GM12874 (cell line): ENCODE measurements around the gene WNT3.

Source experiments
- TF ChIP-seq, protein P1 (sequence below): IDR thresholded peaks from 2 replicates; pipeline ENCODE4 v1.5.1; 2011; ENCODE audit warnings: low read depth, mild to moderate bottlenecking, control low read depth, low read length, moderate library complexity; ENCODE audit not compliant: insufficient read depth

Gene WNT3

DNA sequence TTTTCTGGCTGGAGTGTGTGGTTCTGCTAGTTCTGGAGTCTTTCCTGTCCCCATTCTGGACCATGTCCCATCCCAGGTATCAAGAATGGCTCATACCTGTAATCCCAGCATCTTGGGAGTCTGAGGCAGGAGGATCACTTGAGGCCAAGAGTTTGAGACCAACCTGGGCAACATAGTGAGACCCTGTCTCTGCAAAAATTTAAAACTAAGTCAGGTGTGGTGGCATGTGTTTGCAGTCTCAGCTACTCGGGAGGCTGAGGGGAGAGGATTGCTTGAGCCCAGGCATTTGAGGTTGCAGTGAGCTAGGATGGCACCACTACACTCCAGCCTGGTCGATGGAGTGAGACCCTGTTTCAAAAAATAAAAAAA lies 15.3 kb upstream of the WNT3 start:
- TF ChIP-seq, protein P1, sequence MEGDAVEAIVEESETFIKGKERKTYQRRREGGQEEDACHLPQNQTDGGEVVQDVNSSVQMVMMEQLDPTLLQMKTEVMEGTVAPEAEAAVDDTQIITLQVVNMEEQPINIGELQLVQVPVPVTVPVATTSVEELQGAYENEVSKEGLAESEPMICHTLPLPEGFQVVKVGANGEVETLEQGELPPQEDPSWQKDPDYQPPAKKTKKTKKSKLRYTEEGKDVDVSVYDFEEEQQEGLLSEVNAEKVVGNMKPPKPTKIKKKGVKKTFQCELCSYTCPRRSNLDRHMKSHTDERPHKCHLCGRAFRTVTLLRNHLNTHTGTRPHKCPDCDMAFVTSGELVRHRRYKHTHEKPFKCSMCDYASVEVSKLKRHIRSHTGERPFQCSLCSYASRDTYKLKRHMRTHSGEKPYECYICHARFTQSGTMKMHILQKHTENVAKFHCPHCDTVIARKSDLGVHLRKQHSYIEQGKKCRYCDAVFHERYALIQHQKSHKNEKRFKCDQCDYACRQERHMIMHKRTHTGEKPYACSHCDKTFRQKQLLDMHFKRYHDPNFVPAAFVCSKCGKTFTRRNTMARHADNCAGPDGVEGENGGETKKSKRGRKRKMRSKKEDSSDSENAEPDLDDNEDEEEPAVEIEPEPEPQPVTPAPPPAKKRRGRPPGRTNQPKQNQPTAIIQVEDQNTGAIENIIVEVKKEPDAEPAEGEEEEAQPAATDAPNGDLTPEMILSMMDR: no peak

DNA sequence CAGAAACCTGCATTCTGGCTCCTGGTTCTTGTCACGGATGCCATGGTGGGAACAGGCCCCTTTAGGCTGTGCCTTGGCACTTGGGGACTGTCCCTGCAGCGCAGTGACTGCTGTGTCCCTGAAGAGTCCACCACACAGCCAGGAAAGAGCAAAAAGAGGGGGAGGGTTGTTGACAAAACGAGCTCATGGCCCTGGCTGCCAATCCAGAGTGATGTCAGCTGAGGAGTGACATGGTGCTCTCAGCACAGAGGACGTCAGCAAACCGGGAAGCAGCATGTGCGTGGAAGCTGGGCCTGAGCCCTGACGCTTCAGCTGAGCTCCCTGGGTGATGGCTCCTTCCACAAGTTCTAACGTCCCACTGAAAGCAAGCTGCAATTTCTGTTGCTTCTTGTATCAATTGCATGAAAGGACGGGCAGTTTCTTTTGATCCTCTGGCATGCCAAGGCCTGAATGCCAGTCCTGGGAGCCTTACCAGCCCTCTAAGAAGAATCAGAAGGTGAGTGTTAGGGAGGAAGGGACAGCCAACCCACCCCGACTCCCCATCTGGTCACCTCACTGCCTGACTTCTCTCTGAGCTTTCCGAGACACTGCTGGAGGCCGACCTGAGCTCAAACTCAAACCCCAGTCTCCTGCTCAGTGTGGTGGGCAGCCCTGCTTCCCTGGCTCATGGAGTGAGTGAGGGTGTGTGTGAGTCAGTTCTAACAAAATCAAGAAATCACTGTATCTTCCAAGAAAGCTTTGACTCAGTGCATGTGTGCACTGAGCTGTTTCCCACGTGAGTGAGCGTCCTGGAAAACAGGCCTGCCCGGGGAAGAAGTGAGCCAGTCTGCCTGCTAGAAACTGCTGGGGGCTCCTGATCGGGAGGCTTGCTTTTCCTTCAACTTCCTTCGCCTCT lies 14.7 kb upstream of the WNT3 start:
- TF ChIP-seq, protein P1: no peak

DNA sequence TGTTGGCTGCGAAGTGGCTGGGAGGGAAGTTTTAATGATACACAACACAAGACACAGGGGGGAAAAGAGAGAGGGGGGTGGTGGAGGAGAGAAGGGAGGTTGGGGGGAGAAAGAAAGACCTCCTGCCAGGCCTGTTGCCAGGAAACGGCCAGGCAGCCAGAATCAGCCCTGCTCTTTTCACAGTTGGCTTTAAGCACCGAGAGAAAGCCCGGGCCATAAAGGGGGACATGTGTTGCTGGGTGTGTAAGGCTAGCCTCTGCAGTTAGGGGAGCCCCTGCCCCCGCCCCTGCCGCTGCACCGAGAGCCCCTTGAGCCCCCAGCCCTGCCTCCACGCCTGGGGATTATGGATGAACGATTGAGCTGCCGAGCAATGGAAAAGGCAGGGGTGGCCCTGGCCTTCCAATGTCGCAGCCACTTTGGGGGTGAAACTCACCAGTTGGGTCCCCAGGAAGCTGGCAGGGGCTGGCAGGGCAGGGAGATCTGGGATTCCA lies 13.9 kb upstream of the WNT3 start:
- TF ChIP-seq, protein P1: no peak

DNA sequence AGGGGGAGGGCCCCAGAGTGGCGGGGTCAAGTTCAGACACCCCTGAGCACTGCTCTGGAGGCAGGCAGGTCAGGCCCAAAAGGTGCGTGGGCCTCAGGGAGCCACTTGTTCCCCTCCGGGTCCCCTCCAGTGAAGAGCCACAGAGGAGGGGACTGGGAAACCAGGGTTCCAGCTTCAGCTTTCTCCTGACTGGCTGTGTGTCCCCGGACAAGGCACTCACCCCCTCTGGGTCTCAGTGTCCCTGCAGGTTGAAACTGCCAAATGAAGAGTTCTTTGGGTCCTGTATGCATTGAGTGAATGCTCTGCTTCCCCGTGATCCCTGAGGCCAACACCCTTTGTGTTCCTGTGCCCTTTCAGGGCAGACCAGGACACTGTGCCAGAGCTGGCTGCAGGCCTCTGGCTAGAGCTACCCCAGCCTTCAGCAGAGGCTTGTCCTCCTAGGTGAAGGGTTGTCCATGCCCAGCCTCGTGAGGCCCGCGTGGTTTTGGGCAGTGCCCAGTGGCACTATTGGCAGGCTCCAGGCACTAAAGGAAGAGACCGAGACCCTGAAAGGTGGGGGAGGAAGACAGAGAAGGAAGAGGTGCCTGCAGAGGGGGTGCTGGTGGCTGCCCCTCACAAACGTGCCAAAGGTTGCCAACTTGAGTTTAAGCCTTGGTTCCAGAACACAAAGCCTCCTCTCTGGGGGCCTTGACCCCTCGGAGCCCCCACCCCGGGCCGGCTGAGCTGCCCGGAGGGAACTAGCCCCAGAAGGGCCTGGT lies 13.3 kb upstream of the WNT3 start:
- TF ChIP-seq, protein P1: no peak

DNA sequence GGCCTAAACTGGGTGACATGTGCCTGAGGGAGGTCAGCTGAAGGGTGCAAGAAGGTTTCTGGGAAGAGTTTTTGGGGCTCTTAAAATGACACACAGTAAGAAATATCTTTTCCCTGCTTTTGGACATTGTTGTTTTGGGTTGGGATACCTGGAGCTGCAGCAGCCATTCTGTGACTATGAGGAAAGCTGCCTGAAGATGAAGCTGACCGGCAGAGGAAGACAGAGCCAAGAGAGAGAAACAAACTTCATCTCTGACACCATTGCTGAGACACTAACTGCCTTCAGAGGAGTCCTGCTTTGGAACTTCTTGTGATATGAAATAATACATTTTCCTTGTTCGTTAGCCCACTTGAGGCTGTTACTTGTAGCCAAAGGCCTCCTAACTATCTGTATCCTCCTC lies 8.8 kb upstream of the WNT3 start:
- TF ChIP-seq, protein P1: no peak

DNA sequence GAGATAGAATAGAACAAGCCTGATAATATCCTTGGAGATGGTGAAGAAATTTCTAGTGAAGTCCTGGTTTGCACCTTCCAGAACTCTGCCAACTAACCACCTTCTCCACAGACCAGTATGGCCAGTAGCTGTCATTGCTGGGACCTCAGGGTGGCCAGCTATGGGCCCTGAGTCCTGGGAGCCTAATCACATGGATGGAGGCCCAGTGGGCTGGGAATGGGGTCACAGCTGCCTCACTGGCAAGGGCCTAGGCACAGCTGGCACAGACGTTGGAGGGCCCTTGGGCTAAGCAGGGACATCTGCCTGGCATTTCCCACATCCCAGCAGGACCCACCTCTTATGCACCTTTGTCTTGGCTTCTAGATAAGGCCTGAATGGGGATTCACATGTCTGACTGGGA lies 7.6 kb upstream of the WNT3 start:
- TF ChIP-seq, protein P1: no peak

DNA sequence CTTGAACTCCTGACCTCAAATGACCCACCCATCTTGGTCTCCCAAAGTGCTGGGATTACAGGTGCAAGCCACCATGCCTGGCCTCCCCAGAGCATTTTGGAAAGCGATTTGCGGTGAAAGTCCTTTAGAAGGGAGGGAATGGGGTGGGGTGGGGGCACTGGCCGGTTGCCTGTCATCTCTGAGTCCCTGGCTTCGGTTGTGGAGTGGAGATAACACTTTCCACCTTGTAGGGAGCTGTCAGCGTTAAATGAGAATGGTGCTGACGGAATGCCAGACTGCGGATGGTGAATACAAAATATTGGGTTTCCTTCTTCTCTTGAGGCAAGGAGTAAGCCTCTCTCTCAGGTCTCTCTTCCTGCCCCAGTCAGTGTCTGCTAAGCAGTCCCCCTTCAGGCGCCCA lies 5.2 kb upstream of the WNT3 start:
- TF ChIP-seq, protein P1: no peak
